ENCODE data around the gene CHPF. TPM values are rescaled to one million over a fixed set of nuclear protein-coding genes. Genes with fewer than 3 reads are reported as not detected.

CHPF gene
- total and polyA plus RNA-seq, 2 donors (not counting 1 experiment from before 2014, with no cell fraction given): 1.3 to 5.2 TPM

DNA sequence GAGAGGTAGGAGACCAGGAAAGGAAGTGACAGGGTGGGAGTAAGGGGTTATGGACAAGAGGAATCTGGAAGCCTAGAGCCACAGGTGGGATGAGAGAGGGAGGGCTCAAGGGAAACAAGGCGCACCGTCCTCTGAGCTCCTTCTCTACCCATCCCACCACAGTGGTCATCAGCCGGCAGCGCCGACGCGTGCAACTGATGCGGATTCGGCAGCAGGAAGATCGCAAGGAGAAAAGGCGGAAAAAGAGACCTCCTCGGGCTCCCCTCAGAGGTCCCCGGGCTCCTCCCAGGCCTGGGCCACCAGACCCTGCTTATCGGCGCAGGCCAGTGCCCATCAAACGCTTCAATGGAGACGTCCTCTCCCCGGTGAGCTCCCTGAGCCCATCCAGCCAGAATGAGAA lies 5.4 kb upstream of the CHPF start:
- Histone ChIP-seq H3K9me3 (ENCODE audit: control extremely low read depth in 1 of 3, control insufficient read depth in 2 of 3, insufficient read depth in 1 of 3, low read length in 2 of 3) (peaks cover 0 to 37% (median 0%) of the 10 kb centered on the region in 3 donors), H3K9ac (ENCODE audit: low read length) (no peak overlapping the region), H2AFZ (ENCODE audit: insufficient read depth, low read depth, low read length, poor library complexity, severe bottlenecking) (no peak overlapping the region), H3K4me2 (replicated peaks; ENCODE audit: low read depth, low read length, poor library complexity, severe bottlenecking) (no peak overlapping the region), H3K79me2 (ENCODE audit: control insufficient read depth, insufficient read depth, low read length) (no peaks in the 10 kb centered on the region), H3K27ac (ENCODE audit: low read length in 2 of 2) (no peak overlapping the region), H3K4me1 (ENCODE audit: control insufficient read depth in 2 of 2, insufficient read depth in 2 of 2, low read length in 2 of 2) (peaks cover 27 to 37% of the 10 kb centered on the region in 2 donors), H3K36me3 (replicated peaks in 1 of 2; ENCODE audit: control extremely low read depth in 1 of 2, control insufficient read depth in 1 of 2, extremely low read depth in 1 of 2, insufficient read depth in 2 of 2, low read length in 1 of 2) (no peaks in the 10 kb centered on the region), H3K27me3 (replicated peaks in 1 of 4; ENCODE audit: control extremely low read depth in 1 of 4, control insufficient read depth in 3 of 4, insufficient read depth in 4 of 4, low read length in 3 of 4) (peaks cover 0 to 89% (median 29%) of the 10 kb centered on the region in 4 experiments), H3K4me3 (ENCODE audit: control extremely low read depth in 1 of 5, extremely low read depth in 1 of 5, insufficient read depth in 1 of 5, low read depth in 2 of 5, low read length in 4 of 5) (no peak overlapping the region), H4K20me1 (ENCODE audit: control insufficient read depth, insufficient read depth, low read length, poor library complexity, severe bottlenecking) (no peaks in the 10 kb centered on the region)
- ChIA-PET CTCF (interaction anchor here (0.8 to 1.0 kb wide), 3 partner anchors 8 to 141 kb away, joined by 3 to 4 read pairs (median 3); no protein-coding TSS in a partner anchor), POLR2A (no interaction called here)
- Mint-ChIP-seq H3K4me1 (peaks cover 21% of the 10 kb centered on the region), H3K27ac (no peak overlapping the region), H3K27me3 (peaks cover 64% of the 10 kb centered on the region), H3K4me3 (no peak overlapping the region), H3K9me3 (ENCODE audit: insufficient read depth) (no peaks in the 10 kb centered on the region)
- no peak for DNase-seq
- no peak for TF ChIP-seq CTCF (IDR thresholded peaks at IDR 0.05)
- ATAC-seq (ENCODE audit: low read depth): no peak
- intact Hi-C loops (cut with micrococcal nuclease): no loop called here
- 96% methylated on average over 15 of the region's 18 CpGs for WGBS (ENCODE audit: insufficient coverage)

- no peak overlapping the region for H3K9ac ChIP-seq (ENCODE audit: low read length)
- WGBS (ENCODE audit: insufficient coverage): 96% methylated on average over 24 of the region's 26 CpGs
- no peaks in the 10 kb centered on the region for H3K36me3 ChIP-seq (replicated peaks in 1 of 2; ENCODE audit: control extremely low read depth in 1 of 2, control insufficient read depth in 1 of 2, extremely low read depth in 1 of 2, insufficient read depth in 2 of 2, low read length in 1 of 2)
- no peak overlapping the region for H3K4me3 Mint-ChIP-seq
- no peak overlapping the region for H3K4me2 ChIP-seq (replicated peaks; ENCODE audit: low read depth, low read length, poor library complexity, severe bottlenecking)
- no peak overlapping the region for H3K27ac Mint-ChIP-seq
- H3K9me3 ChIP-seq (ENCODE audit: control extremely low read depth in 1 of 3, control insufficient read depth in 2 of 3, insufficient read depth in 1 of 3, low read length in 2 of 3): peaks cover 0 to 37% (median 0%) of the 10 kb centered on the region in 3 donors
- H3K27ac ChIP-seq (ENCODE audit: low read length in 2 of 2): no peak overlapping the region
- POLR2A ChIA-PET: no interaction called here
- peaks cover 18% of the 10 kb centered on the region for H3K4me1 Mint-ChIP-seq
- H3K27me3 Mint-ChIP-seq: peaks cover 54% of the 10 kb centered on the region
- TF ChIP-seq CTCF (IDR thresholded peaks at IDR 0.05) (no peak), EZH2 (IDR thresholded peaks at IDR 0.05; ENCODE audit: borderline replicate concordance, insufficient read depth, low read depth, low read length, poor library complexity, severe bottlenecking) (no peak)
- CTCF ChIA-PET: interaction anchor here (1.1 kb wide), 1 partner anchor 18 kb away, joined by 4 read pairs; no protein-coding TSS in a partner anchor
- no peaks in the 10 kb centered on the region for H3K9me3 Mint-ChIP-seq (ENCODE audit: insufficient read depth)
- intact Hi-C loops (cut with micrococcal nuclease): no loop called here
- no peak overlapping the region for H2AFZ ChIP-seq (ENCODE audit: insufficient read depth, low read depth, low read length, poor library complexity, severe bottlenecking)
- H3K79me2 ChIP-seq (ENCODE audit: control insufficient read depth, insufficient read depth, low read length): no peaks in the 10 kb centered on the region
- peaks cover 0 to 84% (median 21%) of the 10 kb centered on the region in 4 experiments for H3K27me3 ChIP-seq (replicated peaks in 1 of 4; ENCODE audit: control extremely low read depth in 1 of 4, control insufficient read depth in 3 of 4, insufficient read depth in 4 of 4, low read length in 3 of 4)
- no peak overlapping the region for H3K4me3 ChIP-seq (ENCODE audit: control extremely low read depth in 1 of 5, extremely low read depth in 1 of 5, insufficient read depth in 1 of 5, low read depth in 2 of 5, low read length in 4 of 5)
- DNase-seq (no peak), ATAC-seq (ENCODE audit: low read depth) (no peak)
- peaks cover 30% of the 10 kb centered on the region in 2 donors for H3K4me1 ChIP-seq (ENCODE audit: control insufficient read depth in 2 of 2, insufficient read depth in 2 of 2, low read length in 2 of 2)
- H4K20me1 ChIP-seq (ENCODE audit: control insufficient read depth, insufficient read depth, low read length, poor library complexity, severe bottlenecking): no peaks in the 10 kb centered on the region
These were observed 4.0 kb upstream of the CHPF start for GRCh38 chr2:219547621-219548020.

All from B cell (primary cell).